OCI-LY3 (cell line): Measurements from ENCODE around the gene EXOSC9.

Experiments used
- H2AFZ ChIP-seq: fragments of 200-600, 300-600 bp; shearing (Covaris generic); 2 replicates; pipeline ENCODE4 v1.6.0; 2014; ENCODE audit warnings: antibody characterized with exemption, low read depth, low read length
- H3K27ac ChIP-seq: fragments of 200-600, 300-600 bp; sonication (generic); 2 replicates; pipeline ENCODE4 v1.5.1; 2014; ENCODE audit warnings: mild to moderate bottlenecking, low read length, moderate library complexity, mixed read lengths
- H3K27me3 ChIP-seq: fragments of 200-600, 300-600 bp; sonication (generic); 2 replicates; pipeline ENCODE4 v1.6.1; 2014; ENCODE audit warnings: low read depth, low read length, mixed read lengths
- H3K36me3 ChIP-seq: fragments of 200-600, 300-600 bp; sonication (generic); replicated peaks from 2 replicates; pipeline ENCODE3; 2014; ENCODE audit warnings: low read depth, low read length, mixed read lengths
- H3K4me1 ChIP-seq: fragments of 300-600, 200-600 bp; sonication (generic); 2 replicates; pipeline ENCODE4 v1.6.1; 2014; ENCODE audit warnings: low read length, mixed read lengths
- H3K4me2 ChIP-seq: fragments of 200-600, 300-600 bp; sonication (generic); 2 replicates; pipeline ENCODE4 v1.6.1; 2014; ENCODE audit warnings: low read length, mixed read lengths
- H3K4me3 ChIP-seq: fragments of 300-600, 200-600 bp; sonication (generic); 2 replicates; pipeline ENCODE4 v1.5.1; 2014; ENCODE audit warnings: antibody characterized with exemption, mild to moderate bottlenecking, low read length, moderate library complexity
- H3K79me2 ChIP-seq: fragments of 300-600, 200-600 bp; shearing (Covaris generic); 2 replicates; pipeline ENCODE4 v1.6.1; 2014; ENCODE audit warnings: mild to moderate bottlenecking, low read length, mixed read lengths
- H3K9ac ChIP-seq: fragments of 300-600, 200-600 bp; shearing (Covaris generic); 2 replicates; pipeline ENCODE4 v1.6.0; 2014; ENCODE audit warnings: mild to moderate bottlenecking, low read length, moderate library complexity
- H3K9me3 ChIP-seq: fragments of 200-600, 300-600 bp; shearing (Covaris generic); 2 replicates; pipeline ENCODE4 v1.6.1; 2014; ENCODE audit warnings: low read length, mixed read lengths; ENCODE audit not compliant: insufficient read depth
- H4K20me1 ChIP-seq: fragments of 200-600, 300-600 bp; sonication (generic); 2 replicates; pipeline ENCODE4 v1.6.1; 2016; ENCODE audit warnings: low read length, mixed read lengths; ENCODE audit not compliant: insufficient read depth
- EZH2phosphoT487 ChIP-seq: fragments of 200-600 bp; shearing (Covaris generic); IDR thresholded peaks from 2 replicates; pipeline ENCODE4 v1.6.1; 2018; ENCODE audit warnings: antibody characterized with exemption, mixed run types, low read depth
- TF ChIP-seq, protein P1 (sequence below): fragments of 200-600, 300-600 bp; sonication (generic); IDR thresholded peaks from 2 replicates; pipeline ENCODE4 v1.5.1; 2014; ENCODE audit warnings: antibody characterized with exemption, low read length, low read depth

Gene EXOSC9

DNA sequence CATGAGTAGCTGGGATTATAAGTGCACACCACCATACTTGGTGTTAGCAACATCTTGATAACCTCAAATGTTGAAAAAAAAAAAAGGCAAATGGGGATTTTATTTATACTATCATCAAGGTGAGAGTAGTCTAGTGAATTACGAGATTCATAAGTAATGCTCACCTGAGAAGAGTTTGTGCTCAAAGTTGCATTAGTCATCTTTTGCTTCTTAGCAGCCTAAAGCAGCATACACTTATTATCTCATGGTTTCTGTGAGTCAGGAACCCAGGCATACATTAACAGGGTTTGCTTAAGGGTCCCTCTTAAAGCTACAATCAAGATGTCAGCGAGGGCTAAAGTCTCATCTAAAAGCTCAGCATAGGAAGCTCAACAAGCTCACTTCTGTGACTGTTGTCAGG lies 8.2 kb upstream of the EXOSC9 start:
- no peaks in the 10 kb centered on the region for H4K20me1 ChIP-seq
- H3K4me1 ChIP-seq = peaks cover 24% of the 10 kb centered on the region
- no peaks in the 10 kb centered on the region for H3K9me3 ChIP-seq
- H3K4me3 ChIP-seq = no peak overlapping the region
- H3K9ac ChIP-seq = no peak overlapping the region
- no peaks in the 10 kb centered on the region for H3K36me3 ChIP-seq
- no peaks in the 10 kb centered on the region for H3K79me2 ChIP-seq
- no peaks in the 10 kb centered on the region for H3K27me3 ChIP-seq
- H3K27ac ChIP-seq = no peak overlapping the region
- H2AFZ ChIP-seq = no peak overlapping the region
- TF ChIP-seq, protein P1, sequence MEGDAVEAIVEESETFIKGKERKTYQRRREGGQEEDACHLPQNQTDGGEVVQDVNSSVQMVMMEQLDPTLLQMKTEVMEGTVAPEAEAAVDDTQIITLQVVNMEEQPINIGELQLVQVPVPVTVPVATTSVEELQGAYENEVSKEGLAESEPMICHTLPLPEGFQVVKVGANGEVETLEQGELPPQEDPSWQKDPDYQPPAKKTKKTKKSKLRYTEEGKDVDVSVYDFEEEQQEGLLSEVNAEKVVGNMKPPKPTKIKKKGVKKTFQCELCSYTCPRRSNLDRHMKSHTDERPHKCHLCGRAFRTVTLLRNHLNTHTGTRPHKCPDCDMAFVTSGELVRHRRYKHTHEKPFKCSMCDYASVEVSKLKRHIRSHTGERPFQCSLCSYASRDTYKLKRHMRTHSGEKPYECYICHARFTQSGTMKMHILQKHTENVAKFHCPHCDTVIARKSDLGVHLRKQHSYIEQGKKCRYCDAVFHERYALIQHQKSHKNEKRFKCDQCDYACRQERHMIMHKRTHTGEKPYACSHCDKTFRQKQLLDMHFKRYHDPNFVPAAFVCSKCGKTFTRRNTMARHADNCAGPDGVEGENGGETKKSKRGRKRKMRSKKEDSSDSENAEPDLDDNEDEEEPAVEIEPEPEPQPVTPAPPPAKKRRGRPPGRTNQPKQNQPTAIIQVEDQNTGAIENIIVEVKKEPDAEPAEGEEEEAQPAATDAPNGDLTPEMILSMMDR = no peak
- no peak for TF ChIP-seq EZH2phosphoT487
- H3K4me2 ChIP-seq = no peak overlapping the region

DNA sequence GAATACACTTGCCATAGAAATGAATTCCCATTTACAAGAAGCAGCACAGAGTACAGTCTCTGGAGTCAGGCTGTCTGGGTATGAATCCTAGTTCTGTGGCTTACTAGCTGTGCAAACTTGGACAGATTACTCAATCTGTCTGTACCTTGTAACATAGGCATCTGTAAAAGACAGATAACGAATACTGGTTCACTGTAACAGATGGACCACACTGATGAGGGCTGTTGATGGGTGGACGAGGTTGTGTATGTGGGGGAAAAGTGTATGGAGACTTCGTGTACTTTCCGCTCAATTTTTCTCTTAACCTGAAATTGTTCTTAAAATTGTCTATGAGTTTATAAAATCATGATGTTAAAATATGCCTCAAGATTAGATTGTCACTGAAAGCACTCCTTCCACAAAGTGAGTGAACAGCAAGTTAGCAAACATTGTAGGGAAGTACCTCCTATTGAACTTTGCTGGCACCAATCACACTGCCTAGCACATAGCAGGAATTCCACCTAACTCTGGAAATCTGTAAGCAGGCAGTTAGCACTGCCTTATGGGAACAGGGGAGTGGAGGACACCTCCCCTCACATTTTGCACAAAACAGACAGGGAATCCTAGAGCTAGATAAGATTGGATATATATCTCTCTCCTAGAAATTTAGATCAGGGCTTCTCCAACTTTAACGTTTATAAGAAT lies 6.5 kb upstream of the EXOSC9 start:
- Histone ChIP-seq H3K36me3 (no peaks in the 10 kb centered on the region), H3K4me3 (no peak overlapping the region), H3K27ac (no peak overlapping the region), H3K27me3 (no peaks in the 10 kb centered on the region), H3K4me2 (no peak overlapping the region), H3K9me3 (no peaks in the 10 kb centered on the region), H2AFZ (no peak overlapping the region), H3K4me1 (peaks cover 14% of the 10 kb centered on the region), H3K9ac (no peak overlapping the region), H4K20me1 (no peaks in the 10 kb centered on the region), H3K79me2 (no peaks in the 10 kb centered on the region)
- TF ChIP-seq, protein P1 = no peak
- no peak for TF ChIP-seq EZH2phosphoT487

DNA sequence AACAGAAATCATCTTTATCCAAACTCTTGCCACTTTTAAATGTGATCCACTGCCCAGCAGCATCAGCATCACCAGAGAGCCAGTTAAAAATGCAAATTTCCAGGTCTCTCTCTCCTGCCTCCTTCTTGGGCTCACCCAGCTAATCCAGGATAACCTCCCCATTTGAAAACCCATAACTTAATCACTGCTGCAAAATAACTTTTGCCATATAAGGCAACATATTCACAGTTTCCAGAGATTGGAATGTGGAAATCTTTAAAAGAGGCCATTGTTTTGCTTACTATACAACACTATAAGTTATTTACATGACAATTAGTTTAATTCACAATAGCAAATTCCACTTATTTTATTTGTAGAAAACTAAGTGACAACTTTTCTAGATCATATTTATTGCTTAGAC lies 4.8 kb upstream of the EXOSC9 start:
- H3K27me3 ChIP-seq = no peaks in the 10 kb centered on the region
- no peak overlapping the region for H3K27ac ChIP-seq
- peaks cover 23% of the 10 kb centered on the region for H3K4me1 ChIP-seq
- H3K4me2 ChIP-seq = peak overlapping the region; percentile 75; the same call in 1 of the 2 replicates
- H2AFZ ChIP-seq = 0 out of 2 replicates have a peak overlapping the region, but pooled peaks have one; percentile 69
- no peak overlapping the region for H3K4me3 ChIP-seq
- no peak overlapping the region for H3K9ac ChIP-seq
- no peak for TF ChIP-seq EZH2phosphoT487
- TF ChIP-seq, protein P1 = no peak
- H3K79me2 ChIP-seq = peaks cover 2% of the 10 kb centered on the region
- no peaks in the 10 kb centered on the region for H3K36me3 ChIP-seq
- no peaks in the 10 kb centered on the region for H3K9me3 ChIP-seq
- no peaks in the 10 kb centered on the region for H4K20me1 ChIP-seq

DNA sequence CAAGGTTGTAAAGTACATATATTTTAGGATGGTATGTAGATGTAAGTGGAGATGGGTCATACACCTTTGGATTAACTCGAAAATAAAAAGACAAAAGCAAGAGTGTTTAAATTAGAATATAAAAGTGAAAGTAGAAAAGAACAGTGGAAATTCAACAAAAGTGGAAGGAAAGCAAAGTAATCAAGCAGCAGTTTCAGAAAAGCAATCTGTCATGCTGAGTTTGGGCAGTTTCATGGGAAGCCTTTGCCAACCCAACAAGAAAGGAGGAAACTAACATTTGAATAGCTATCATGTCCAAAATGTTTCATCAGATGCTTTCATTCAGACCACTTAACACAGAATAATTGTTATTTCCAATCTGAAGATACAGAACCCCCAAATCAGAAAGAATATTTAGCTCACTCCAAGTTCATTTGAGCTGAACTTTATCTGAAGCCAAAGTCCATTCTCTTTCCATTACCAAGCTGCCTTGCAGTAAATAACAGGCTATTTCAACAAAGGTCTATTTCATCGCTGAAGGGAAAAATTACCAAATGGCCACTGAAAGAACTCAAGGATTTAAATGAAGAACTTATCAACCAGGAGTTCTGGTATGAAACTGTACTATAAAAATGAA lies 1.8 kb upstream of the EXOSC9 start:
- TF ChIP-seq, protein P1 = no peak
- no peak for TF ChIP-seq EZH2phosphoT487
- Histone ChIP-seq H3K4me2 (no peak overlapping the region), H2AFZ (no peak overlapping the region), H3K27me3 (no peaks in the 10 kb centered on the region), H3K9ac (no peak overlapping the region), H3K79me2 (peaks cover 22% of the 10 kb centered on the region), H3K27ac (no peak overlapping the region), H3K4me1 (peaks cover 26% of the 10 kb centered on the region), H4K20me1 (no peaks in the 10 kb centered on the region), H3K9me3 (no peaks in the 10 kb centered on the region), H3K4me3 (no peak overlapping the region), H3K36me3 (peaks cover 15% of the 10 kb centered on the region)
